Mesenchymal stem cell (in vitro differentiated cells and primary cell): Measurements from ENCODE around the gene ADNP2.

Experiments
- DNase-seq: peaks from one replicate; pipeline ENCODE4 v3.0.0-alpha.2; 2013
- H2AFZ ChIP-seq: one replicate; pipeline ENCODE4 v1.6.1; 2013; ENCODE audit warnings: low read depth, mild to moderate bottlenecking, control low read depth, inconsistent platforms, low read length, moderate library complexity
- H2AK5ac ChIP-seq: 2 replicates; pipeline ENCODE4 v1.6.1; 2013; ENCODE audit warnings: low read length, moderate library complexity, mild to moderate bottlenecking, inconsistent platforms; ENCODE audit not compliant: severe bottlenecking
- H2BK120ac ChIP-seq: one replicate; pipeline ENCODE4 v1.6.1; 2013; ENCODE audit warnings: low read depth, mild to moderate bottlenecking, inconsistent platforms, low read length, moderate library complexity
- H2BK12ac ChIP-seq, 2 experiments: one replicate each; pipeline ENCODE4 v1.6.1; 2013; ENCODE audit warnings: inconsistent platforms in 2 of 2, low read length in 2 of 2, mild to moderate bottlenecking in 2 of 2, moderate library complexity in 2 of 2, control low read depth in 1 of 2
- H2BK15ac ChIP-seq: one replicate; pipeline ENCODE4 v1.6.1; 2013; ENCODE audit warnings: mild to moderate bottlenecking, low read depth, inconsistent platforms; ENCODE audit not compliant: poor library complexity, severe bottlenecking
- H2BK5ac ChIP-seq: 2 replicates; pipeline ENCODE4 v1.6.1; 2013; ENCODE audit warnings: low read depth, mild to moderate bottlenecking, low read length, control low read depth, inconsistent platforms; ENCODE audit not compliant: poor library complexity, severe bottlenecking
- H3K14ac ChIP-seq, 2 experiments: one replicate each; pipeline ENCODE4 v1.6.1; 2013; ENCODE audit warnings: inconsistent platforms in 2 of 2, low read length in 2 of 2, control low read depth in 1 of 2, mild to moderate bottlenecking in 1 of 2, moderate library complexity in 1 of 2
- H3K18ac ChIP-seq, 2 experiments: one replicate each; pipeline ENCODE4 v1.6.1; 2013; ENCODE audit warnings: inconsistent platforms in 2 of 2, low read length in 2 of 2, control low read depth in 1 of 2, low read depth in 1 of 2, mild to moderate bottlenecking in 1 of 2
- H3K23ac ChIP-seq, 2 experiments: one replicate each; pipeline ENCODE4 v1.6.1; 2013; ENCODE audit warnings: inconsistent platforms in 2 of 2, low read length in 2 of 2, mild to moderate bottlenecking in 2 of 2, moderate library complexity in 2 of 2, control low read depth in 1 of 2
- H3K27ac ChIP-seq: 2 replicates; pipeline ENCODE4 v1.5.1; 2013; ENCODE audit warnings: mild to moderate bottlenecking, moderate library complexity, low read length, control low read depth, inconsistent platforms; ENCODE audit not compliant: poor library complexity, severe bottlenecking
- H3K27me3 ChIP-seq, 2 experiments: 2 replicates each; pipeline versions ENCODE4 v1.6.1 to v1.7.0; 2013; ENCODE audit warnings: low read length in 2 of 2, mild to moderate bottlenecking in 2 of 2, moderate library complexity in 2 of 2, control low read depth in 1 of 2, inconsistent platforms in 1 of 2; ENCODE audit not compliant: control insufficient read depth in 1 of 2, insufficient read depth in 1 of 2
- H3K36me3 ChIP-seq, 2 experiments: 2 replicates each; pipeline versions ENCODE4 v1.6.1 to v1.7.0; 2013; ENCODE audit warnings: low read length in 2 of 2, control low read depth in 1 of 2, inconsistent platforms in 1 of 2, low read depth in 1 of 2, mild to moderate bottlenecking in 1 of 2; ENCODE audit not compliant: insufficient read depth in 2 of 2, control insufficient read depth in 1 of 2
- H3K4ac ChIP-seq, 2 experiments: one replicate each; pipeline ENCODE4 v1.6.1; 2013; ENCODE audit warnings: inconsistent platforms in 2 of 2, low read length in 2 of 2, mild to moderate bottlenecking in 2 of 2, moderate library complexity in 2 of 2, control low read depth in 1 of 2, low read depth in 1 of 2
- H3K4me1 ChIP-seq: 2 replicates; pipeline ENCODE4 v1.6.1; 2013; ENCODE audit warnings: low read depth, low read length, control low read depth; ENCODE audit not compliant: control insufficient read depth, insufficient read depth
- H3K4me2 ChIP-seq: 2 replicates; pipeline ENCODE4 v1.6.1; 2013; ENCODE audit warnings: low read length, mild to moderate bottlenecking, inconsistent platforms; ENCODE audit not compliant: poor library complexity, severe bottlenecking
- H3K4me3 ChIP-seq, 2 experiments: 2 replicates each; pipeline versions ENCODE4 v1.5.1 to v1.7.0; 2013; ENCODE audit warnings: low read length in 2 of 2, mild to moderate bottlenecking in 2 of 2, control low read depth in 1 of 2, low read depth in 1 of 2; ENCODE audit not compliant: insufficient read depth in 1 of 2
- H3K79me1 ChIP-seq: replicated peaks from 2 replicates; pipeline ENCODE4 v1.6.1; 2013; ENCODE audit warnings: mild to moderate bottlenecking, control low read depth, low read length, inconsistent platforms; ENCODE audit not compliant: poor library complexity, severe bottlenecking
- H3K9ac ChIP-seq: 2 replicates; pipeline ENCODE4 v1.7.0; 2013; ENCODE audit warnings: mild to moderate bottlenecking, low read length, moderate library complexity
- H3K9me3 ChIP-seq: 2 replicates; pipeline ENCODE4 v1.7.0; 2013; ENCODE audit warnings: mild to moderate bottlenecking, low read length; ENCODE audit not compliant: control insufficient read depth
- H4K8ac ChIP-seq: one replicate; pipeline ENCODE4 v1.6.1; 2013; ENCODE audit warnings: inconsistent platforms, mild to moderate bottlenecking, low read length, moderate library complexity
- H4K91ac ChIP-seq: one replicate; pipeline ENCODE4 v1.6.1; 2013; ENCODE audit warnings: mild to moderate bottlenecking, low read length, inconsistent platforms
- WGBS: methylation state at CpG from one replicate; pipeline ENCODE4 v1.1.7; 2013; ENCODE audit warnings: mixed read lengths; 5-methylcytosine and 5-hydroxymethylcytosine counted together

ADNP2 gene

DNA sequence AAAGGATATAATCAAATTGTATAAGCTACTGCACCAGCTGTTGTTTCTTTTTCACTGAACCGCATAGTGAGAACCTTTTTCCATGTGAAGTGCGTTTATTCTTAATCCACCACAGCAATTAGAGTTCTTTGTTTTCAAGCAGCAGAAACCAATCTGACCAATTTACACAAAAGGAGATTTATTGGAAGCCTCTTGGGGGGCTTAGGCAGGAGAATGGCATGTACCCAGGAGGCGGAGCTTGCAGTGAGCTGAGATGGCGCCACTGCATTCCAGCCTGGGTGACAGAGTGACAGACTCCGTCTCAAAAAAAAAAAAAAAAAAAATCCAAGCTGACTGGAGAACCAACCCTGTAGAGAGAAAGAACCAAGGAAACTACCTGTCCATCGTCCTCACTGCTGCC is 10.0 kb downstream of the ADNP2 start:
- Histone ChIP-seq H3K23ac (no peak overlapping the region), H3K9ac (no peak overlapping the region), H3K18ac (no peak overlapping the region), H3K9me3 (no peaks in the 10 kb centered on the region), H2AK5ac (no peak overlapping the region), H3K36me3 (peaks cover 12 to 48% of the 10 kb centered on the region in 2 experiments), H3K14ac (no peak overlapping the region), H3K79me1 (peaks cover 16% of the 10 kb centered on the region), H4K91ac (no peak overlapping the region), H2BK15ac (no peak overlapping the region), H3K4me1 (peaks cover 6% of the 10 kb centered on the region), H3K4me2 (no peak overlapping the region), H4K8ac (no peak overlapping the region), H3K27ac (no peak overlapping the region), H3K4me3 (no peak overlapping the region), H3K4ac (no peak overlapping the region), H2BK12ac (no peak overlapping the region), H2AFZ (no peak overlapping the region), H2BK120ac (no peak overlapping the region), H3K27me3 (no peaks in the 10 kb centered on the region), H2BK5ac (no peak overlapping the region)
- WGBS: 86% methylated on average over 5 of the region's 6 CpGs
- no peak for DNase-seq

DNA sequence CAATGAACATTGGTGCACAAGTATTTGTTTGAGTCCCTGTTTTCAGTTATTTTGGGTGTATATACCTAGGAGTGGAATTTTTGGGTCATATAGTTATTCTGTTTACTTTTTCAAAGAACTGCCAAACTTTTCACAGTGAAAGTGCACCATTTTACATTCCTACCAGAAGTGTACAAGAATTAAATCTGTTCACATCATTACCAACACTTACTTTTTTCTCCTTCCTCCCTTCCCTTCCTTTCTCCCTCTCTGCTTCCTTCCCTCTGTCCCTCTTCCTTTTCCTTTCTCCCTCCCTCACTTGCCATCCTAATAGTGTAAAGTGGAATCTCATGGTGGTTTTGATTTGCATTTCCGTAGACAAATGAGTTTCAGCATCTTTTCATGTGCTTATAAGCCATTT is 11.9 kb downstream of the ADNP2 start:
- Histone ChIP-seq H2BK12ac (no peak overlapping the region), H2AK5ac (no peak overlapping the region), H2BK15ac (no peak overlapping the region), H3K4ac (no peak overlapping the region), H4K91ac (no peak overlapping the region), H3K4me1 (peaks cover 2% of the 10 kb centered on the region), H3K9ac (no peak overlapping the region), H2AFZ (no peak overlapping the region), H4K8ac (no peak overlapping the region), H3K27me3 (no peaks in the 10 kb centered on the region), H3K14ac (no peak overlapping the region), H3K4me2 (no peak overlapping the region), H3K9me3 (no peaks in the 10 kb centered on the region), H3K18ac (no peak overlapping the region), H3K27ac (no peak overlapping the region), H3K36me3 (peaks cover 12 to 48% of the 10 kb centered on the region in 2 experiments), H3K79me1 (peaks cover 16% of the 10 kb centered on the region), H2BK5ac (no peak overlapping the region), H2BK120ac (no peak overlapping the region), H3K23ac (no peak overlapping the region), H3K4me3 (no peak overlapping the region)
- no peak for DNase-seq
- 100% methylated on average over 1 of the region's 1 CpG for WGBS

DNA sequence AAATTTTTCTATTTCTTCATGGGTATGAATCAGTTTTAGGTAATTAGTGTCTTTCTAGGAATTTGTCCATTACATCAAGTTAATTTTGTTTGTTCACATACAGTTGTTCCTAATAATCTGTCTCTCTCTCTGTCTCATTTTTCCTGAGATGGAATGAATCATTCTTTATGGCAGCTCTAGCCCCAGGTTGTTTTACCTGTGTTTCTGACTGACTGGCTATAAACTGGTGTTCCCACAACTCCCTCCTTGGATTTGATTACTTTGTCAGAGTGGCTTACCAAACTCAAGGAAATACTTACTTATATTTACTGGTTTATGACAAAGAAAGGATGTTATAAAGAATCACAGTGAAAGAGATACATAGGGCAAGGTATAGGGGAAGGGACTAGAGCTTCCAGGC is 15.1 kb downstream of the ADNP2 start:
- DNase-seq: no peak
- Histone ChIP-seq H3K23ac (no peak overlapping the region), H3K79me1 (peaks cover 18% of the 10 kb centered on the region), H3K27me3 (no peaks in the 10 kb centered on the region), H3K36me3 (peaks cover 12 to 29% of the 10 kb centered on the region in 2 experiments), H3K4me1 (peaks cover 2% of the 10 kb centered on the region), H3K4me3 (no peak overlapping the region), H2BK12ac (no peak overlapping the region), H3K9ac (no peak overlapping the region), H2AK5ac (no peak overlapping the region), H3K4me2 (no peak overlapping the region), H2BK120ac (no peak overlapping the region), H4K91ac (no peak overlapping the region), H4K8ac (no peak overlapping the region), H2BK15ac (no peak overlapping the region), H3K9me3 (no peaks in the 10 kb centered on the region), H2BK5ac (no peak overlapping the region), H3K14ac (no peak overlapping the region), H3K27ac (no peak overlapping the region), H2AFZ (no peak overlapping the region), H3K4ac (no peak overlapping the region), H3K18ac (no peak overlapping the region)

DNA sequence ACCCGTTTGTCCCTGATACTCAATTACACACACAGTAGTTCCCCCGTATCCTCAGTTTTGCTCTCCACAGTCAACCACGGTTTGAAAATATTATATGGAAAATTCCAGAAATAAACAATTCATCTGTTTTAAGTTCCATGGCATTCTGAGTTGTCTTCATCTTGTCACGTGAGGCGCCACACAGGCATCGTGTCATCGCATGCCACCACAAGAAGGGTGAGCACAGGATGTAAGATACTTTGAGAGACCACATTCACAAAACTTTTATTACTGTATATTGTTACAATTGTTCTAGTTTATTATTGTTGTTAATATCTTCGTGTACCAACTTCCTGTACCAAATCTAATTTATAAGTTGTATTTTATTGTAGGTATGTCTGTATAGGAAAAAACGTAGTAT is 17.7 kb downstream of the ADNP2 start:
- no peak for DNase-seq
- H2BK120ac ChIP-seq: no peak overlapping the region
- no peak overlapping the region for H3K14ac ChIP-seq
- H3K4me1 ChIP-seq: peaks cover 2% of the 10 kb centered on the region
- H2BK5ac ChIP-seq: no peak overlapping the region
- no peak overlapping the region for H3K4me3 ChIP-seq
- 100% methylated on average over 8 of the region's 9 CpGs for WGBS
- no peak overlapping the region for H4K91ac ChIP-seq
- H2AK5ac ChIP-seq: no peak overlapping the region
- H3K36me3 ChIP-seq: peaks cover 0 to 7% of the 10 kb centered on the region in 2 experiments
- no peaks in the 10 kb centered on the region for H3K9me3 ChIP-seq
- H2AFZ ChIP-seq: no peak overlapping the region
- no peak overlapping the region for H3K27ac ChIP-seq
- no peak overlapping the region for H3K4me2 ChIP-seq
- peaks cover 8% of the 10 kb centered on the region for H3K79me1 ChIP-seq
- no peak overlapping the region for H3K23ac ChIP-seq
- no peak overlapping the region for H2BK15ac ChIP-seq
- no peak overlapping the region for H2BK12ac ChIP-seq
- H4K8ac ChIP-seq: no peak overlapping the region
- no peaks in the 10 kb centered on the region for H3K27me3 ChIP-seq
- no peak overlapping the region for H3K4ac ChIP-seq
- no peak overlapping the region for H3K9ac ChIP-seq
- H3K18ac ChIP-seq: no peak overlapping the region
